SH-SY5Y (cell line): ENCODE data around the gene CFAP45.

Source experiments
- GATA2 ChIP-seq: IDR thresholded peaks from 2 replicates; pipeline ENCODE4 v1.6.1; 2011; ENCODE audit warnings: mild to moderate bottlenecking, low read depth, low read length
- GATA3 ChIP-seq: IDR thresholded peaks from 2 replicates; pipeline ENCODE4 v1.6.1; 2011; ENCODE audit warnings: low read depth, mild to moderate bottlenecking, low read length, moderate library complexity

- TF ChIP-seq GATA2 (no peak), GATA3 (no peak)
These were observed 31.8 kb upstream of the CFAP45 start for GRCh38 chr1:159931795-159932173.
